Stimulated activated naive CD8-positive, alpha-beta T cell treated with anti-CD3 and anti-CD28 coated beads, Interleukin-15, amount 100 ng/mL, for 72 hours (primary cell): ENCODE data around the gene USP36.

Experiments used
- ATAC-seq: fragments of 150-1000 bp; cut with Tn5 transposase; 2 replicates; pipeline ENCODE4 v1.10.0; 2021; ENCODE audit warnings: mild to moderate bottlenecking, moderate library complexity
- DNase-seq, 2 donors: peaks; one replicate each; pipeline ENCODE4 v3.0.0; 2021 to 2022
- H3K27ac Mint-ChIP-seq, 2 donors: one replicate each; pipeline ENCODE4 v1.8.0; 2022; ENCODE audit warnings: mild to moderate bottlenecking in 2 of 2, mixed read lengths in 2 of 2, moderate library complexity in 2 of 2
- H3K27me3 Mint-ChIP-seq: one replicate; pipeline ENCODE4 v1.8.0; 2022; ENCODE audit warnings: mixed read lengths
- H3K4me1 Mint-ChIP-seq: one replicate; pipeline ENCODE4 v1.8.0; 2022; ENCODE audit warnings: mild to moderate bottlenecking, mixed read lengths
- H3K4me3 Mint-ChIP-seq, 2 donors: one replicate each; pipeline ENCODE4 v1.8.0; 2022; ENCODE audit warnings: mild to moderate bottlenecking in 2 of 2, mixed read lengths in 2 of 2, moderate library complexity in 1 of 2
- H3K9me3 Mint-ChIP-seq, 2 donors: one replicate each; pipeline ENCODE4 v1.8.0; 2022; ENCODE audit warnings: mixed read lengths in 2 of 2

Gene USP36

GRCh38 chr17:78831688-78832540 is 8.7 kb downstream of the USP36 start:
- Mint-ChIP-seq H3K4me1 (peaks cover 14% of the 10 kb centered on the region), H3K4me3 (no peak overlapping the region), H3K27ac (peak overlapping the region in 1 of 2 donors; percentile 22), H3K9me3 (no peaks in the 10 kb centered on the region), H3K27me3 (no peaks in the 10 kb centered on the region)
- ATAC-seq (no peak), DNase-seq (no peak)

DNA sequence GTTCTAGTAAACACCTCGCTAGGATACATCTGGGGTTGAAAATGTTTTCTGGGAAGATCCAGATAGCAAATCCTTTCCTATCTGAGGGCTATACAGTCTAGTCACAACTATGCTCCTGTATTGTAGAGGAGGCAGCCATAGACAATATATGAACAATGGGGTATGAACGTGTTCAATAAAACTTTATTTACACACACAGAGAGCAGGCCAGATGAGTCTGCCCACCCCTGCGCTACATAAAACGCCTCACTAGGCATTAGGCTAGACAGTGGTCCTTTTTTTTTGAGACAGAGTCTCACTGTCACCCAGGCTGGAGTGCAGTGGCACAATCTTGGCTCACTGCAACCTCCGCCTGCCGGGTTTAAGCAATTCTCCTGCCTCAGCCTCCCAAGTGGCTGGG is 11.1 kb downstream of the USP36 start:
- ATAC-seq (no peak), DNase-seq (no peak)
- Mint-ChIP-seq H3K4me1 (peaks cover 22% of the 10 kb centered on the region), H3K9me3 (no peaks in the 10 kb centered on the region), H3K4me3 (no peak overlapping the region), H3K27ac (no peak overlapping the region), H3K27me3 (no peaks in the 10 kb centered on the region)

- Mint-ChIP-seq H3K4me1 (peaks cover 27% of the 10 kb centered on the region), H3K27ac (no peak overlapping the region), H3K4me3 (no peak overlapping the region), H3K27me3 (no peaks in the 10 kb centered on the region), H3K9me3 (no peaks in the 10 kb centered on the region)
- DNase-seq (no peak), ATAC-seq (no peak)
Observed at GRCh38 chr17:78828470-78829185, 12.0 kb downstream of the USP36 start.

- no peak overlapping the region for H3K27ac Mint-ChIP-seq
- H3K9me3 Mint-ChIP-seq, result no peaks in the 10 kb centered on the region
- no peak overlapping the region for H3K4me3 Mint-ChIP-seq
- ATAC-seq (no peak), DNase-seq (no peak)
- H3K4me1 Mint-ChIP-seq, result peaks cover 43% of the 10 kb centered on the region
- H3K27me3 Mint-ChIP-seq, result no peaks in the 10 kb centered on the region
Observed at GRCh38 chr17:78826836-78827509, 13.6 kb downstream of the USP36 start.

DNA sequence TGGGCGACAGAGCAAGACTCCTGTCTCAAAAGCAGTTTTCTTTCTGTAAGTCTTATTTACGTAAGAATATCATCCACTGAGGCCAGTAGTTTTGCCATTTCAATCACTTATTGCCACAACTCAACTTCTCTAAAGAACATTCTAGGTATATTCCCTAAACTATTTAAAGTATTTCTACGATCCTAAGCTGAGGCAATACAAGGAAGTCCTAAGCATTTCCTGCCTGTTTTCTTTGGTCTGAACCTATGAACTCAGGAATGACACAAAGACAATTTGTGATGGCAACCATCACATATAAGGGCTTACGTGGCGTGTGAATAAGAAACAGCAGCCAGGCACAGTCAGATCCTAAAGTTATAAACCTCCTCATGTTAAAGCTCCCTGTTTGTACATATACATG is 14.2 kb downstream of the USP36 start:
- no peaks in the 10 kb centered on the region for H3K27me3 Mint-ChIP-seq
- no peaks in the 10 kb centered on the region for H3K9me3 Mint-ChIP-seq
- H3K27ac Mint-ChIP-seq, result peak overlapping the region in 1 of 2 donors; percentile 73
- no peak for DNase-seq
- ATAC-seq, result no peak
- no peak overlapping the region for H3K4me3 Mint-ChIP-seq
- H3K4me1 Mint-ChIP-seq, result peaks cover 41% of the 10 kb centered on the region

DNA sequence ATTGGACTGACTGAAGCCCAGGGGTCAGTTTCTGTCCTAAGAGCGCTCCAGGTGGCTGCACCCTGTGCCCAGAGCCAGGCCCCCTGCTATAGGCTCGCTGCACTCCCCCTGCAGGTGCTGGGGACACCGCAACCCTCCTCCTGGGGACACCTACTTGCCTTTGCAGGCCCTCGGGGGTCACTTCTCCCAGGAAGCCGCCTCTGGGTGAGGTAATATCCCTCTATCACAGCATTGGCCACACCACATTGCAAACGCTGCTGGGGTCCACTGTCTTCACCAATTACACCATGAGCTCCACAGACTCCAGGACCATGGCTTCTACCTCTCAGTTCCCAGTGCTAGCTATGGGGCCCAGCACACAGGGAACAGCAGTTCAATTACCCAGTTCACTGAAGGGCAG is 14.9 kb downstream of the USP36 start:
- H3K27me3 Mint-ChIP-seq, result no peaks in the 10 kb centered on the region
- H3K4me1 Mint-ChIP-seq, result peaks cover 46% of the 10 kb centered on the region
- H3K4me3 Mint-ChIP-seq, result no peak overlapping the region
- ATAC-seq (no peak), DNase-seq (no peak)
- H3K27ac Mint-ChIP-seq, result peak overlapping the region in 1 of 2 donors; percentile 73
- H3K9me3 Mint-ChIP-seq, result no peaks in the 10 kb centered on the region

DNA sequence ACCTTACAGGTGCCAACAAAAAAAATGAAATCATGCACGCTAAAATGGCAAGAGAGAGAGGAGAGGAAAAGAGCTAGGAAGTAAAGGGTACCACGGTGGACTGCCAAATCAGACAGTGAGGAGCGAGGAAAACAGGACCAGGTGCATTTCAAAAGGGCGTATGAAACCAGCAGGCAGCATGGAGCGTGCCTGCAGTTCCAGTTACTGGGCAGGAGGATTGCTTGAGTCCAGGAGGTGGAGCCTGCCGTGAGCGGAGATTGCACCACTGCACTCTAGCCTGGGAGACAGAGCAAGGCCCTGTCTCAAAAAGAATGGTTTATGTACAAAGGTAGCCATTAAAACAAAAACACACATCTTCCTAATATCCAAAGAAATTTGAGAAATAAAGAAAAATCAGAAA is 16.4 kb downstream of the USP36 start:
- Mint-ChIP-seq H3K4me3 (no peak overlapping the region), H3K27me3 (no peaks in the 10 kb centered on the region), H3K27ac (peak overlapping the region; percentile 5 to 52), H3K9me3 (no peaks in the 10 kb centered on the region), H3K4me1 (peaks cover 60% of the 10 kb centered on the region)
- ATAC-seq (no peak), DNase-seq (no peak)

- no peak for DNase-seq
- H3K27me3 Mint-ChIP-seq, result no peaks in the 10 kb centered on the region
- no peak overlapping the region for H3K4me3 Mint-ChIP-seq
- ATAC-seq, result no peak
- no peak overlapping the region for H3K27ac Mint-ChIP-seq
- H3K4me1 Mint-ChIP-seq, result peaks cover 64% of the 10 kb centered on the region
- H3K9me3 Mint-ChIP-seq, result no peaks in the 10 kb centered on the region
Observed at GRCh38 chr17:78823282-78824046, 17.1 kb downstream of the USP36 start.

GRCh38 chr17:78822552-78822951 is 18.1 kb downstream of the USP36 start:
- ATAC-seq, result no peak
- H3K4me3 Mint-ChIP-seq, result no peak overlapping the region

GRCh38 chr17:78821961-78822360 is 18.7 kb downstream of the USP36 start:
- Mint-ChIP-seq H3K27ac (peak overlapping the region in 1 of 2 donors; percentile 41), H3K4me3 (no peak overlapping the region), H3K27me3 (no peaks in the 10 kb centered on the region), H3K4me1 (peaks cover 75% of the 10 kb centered on the region), H3K9me3 (no peaks in the 10 kb centered on the region)
- no peak for DNase-seq
- no peak for ATAC-seq

More at GRCh38 chr17:78822552-78822951, 18.1 kb downstream of the USP36 start:
- H3K27me3 Mint-ChIP-seq, result no peaks in the 10 kb centered on the region
- H3K9me3 Mint-ChIP-seq, result no peaks in the 10 kb centered on the region
- H3K4me1 Mint-ChIP-seq, result peaks cover 69% of the 10 kb centered on the region
- H3K27ac Mint-ChIP-seq, result peak overlapping the region; percentile 31 to 65
- DNase-seq, result no peak

- Mint-ChIP-seq H3K9me3 (no peaks in the 10 kb centered on the region), H3K4me1 (peaks cover 80% of the 10 kb centered on the region), H3K27me3 (no peaks in the 10 kb centered on the region), H3K27ac (no peak overlapping the region), H3K4me3 (no peak overlapping the region)
- no peak for ATAC-seq
- no peak for DNase-seq
Observed at GRCh38 chr17:78820841-78821240, 19.8 kb downstream of the USP36 start.

DNA sequence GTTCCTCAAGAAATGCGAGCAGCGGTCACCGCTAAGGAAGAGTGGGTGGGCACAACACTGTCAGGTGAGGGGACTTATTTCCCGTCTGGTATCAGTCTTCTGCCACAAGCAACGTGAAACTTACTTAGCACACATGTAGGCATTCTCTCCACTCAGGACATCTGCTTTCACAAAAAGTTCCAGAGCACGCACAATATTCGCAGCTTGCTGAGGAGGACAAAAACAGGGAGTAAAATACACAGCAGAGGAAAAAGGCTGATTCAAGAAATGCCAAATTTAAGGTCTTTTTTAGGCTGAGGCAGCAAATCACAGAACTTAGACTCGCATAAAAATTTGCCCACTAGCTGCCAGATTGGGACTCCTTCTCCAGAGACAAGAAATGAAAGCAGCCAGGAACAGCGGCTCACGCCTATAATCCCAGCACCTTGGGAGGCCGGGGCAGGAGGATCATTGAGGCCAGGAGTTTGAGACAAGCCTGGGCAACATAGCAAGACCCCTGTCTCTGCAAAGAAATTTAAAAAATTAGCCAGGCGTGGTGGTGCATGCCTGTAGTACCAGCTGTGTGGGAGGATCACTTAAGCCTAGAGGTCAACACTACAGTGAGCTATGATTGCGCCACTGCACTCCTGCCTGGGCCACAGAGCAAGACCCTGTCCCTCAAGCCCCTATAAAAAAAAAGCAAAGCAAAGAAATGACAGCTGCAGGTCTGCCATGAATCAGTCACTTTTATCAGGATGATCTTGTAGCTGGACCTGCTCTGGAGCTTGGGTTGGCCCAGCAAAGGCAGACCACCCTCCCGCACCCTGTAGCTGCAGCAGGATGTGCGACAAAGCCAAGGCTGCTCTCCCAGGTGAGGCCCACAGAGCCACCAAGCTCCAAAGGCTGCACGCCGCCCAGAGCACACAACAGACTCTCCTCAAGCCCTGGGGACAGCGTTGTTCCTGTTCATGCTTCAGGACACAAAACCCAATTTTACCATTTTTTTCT is 20.5 kb downstream of the USP36 start:
- H3K27me3 Mint-ChIP-seq, result no peaks in the 10 kb centered on the region
- DNase-seq (no peak), ATAC-seq (no peak)
- peak overlapping the region in 1 of 2 donors; percentile 19 for H3K4me3 Mint-ChIP-seq
- peak overlapping the region; percentile 11 to 27 for H3K27ac Mint-ChIP-seq
- H3K4me1 Mint-ChIP-seq, result peaks cover 73% of the 10 kb centered on the region
- no peaks in the 10 kb centered on the region for H3K9me3 Mint-ChIP-seq

DNA sequence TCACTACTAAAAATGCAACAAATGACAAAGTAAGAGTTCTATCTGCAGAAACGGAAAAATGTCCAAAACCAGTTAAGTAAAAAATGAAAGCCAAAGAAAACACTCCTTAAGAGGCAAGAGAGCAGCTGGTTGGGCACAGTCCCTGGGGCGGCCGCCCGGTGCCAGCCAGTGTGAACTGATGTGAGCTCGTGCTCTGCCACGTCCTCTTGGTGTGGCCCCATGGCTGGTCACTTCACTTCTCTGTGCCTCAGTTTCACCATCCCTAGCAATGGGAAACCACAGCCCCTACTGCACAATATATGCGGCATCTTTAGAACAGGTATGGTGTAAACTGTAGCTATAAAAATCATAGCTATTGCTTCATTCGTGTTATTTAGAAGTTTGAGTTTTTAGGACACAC is 21.2 kb downstream of the USP36 start:
- peaks cover 72% of the 10 kb centered on the region for H3K4me1 Mint-ChIP-seq
- H3K4me3 Mint-ChIP-seq, result peak overlapping the region; percentile 19 to 44

DNA sequence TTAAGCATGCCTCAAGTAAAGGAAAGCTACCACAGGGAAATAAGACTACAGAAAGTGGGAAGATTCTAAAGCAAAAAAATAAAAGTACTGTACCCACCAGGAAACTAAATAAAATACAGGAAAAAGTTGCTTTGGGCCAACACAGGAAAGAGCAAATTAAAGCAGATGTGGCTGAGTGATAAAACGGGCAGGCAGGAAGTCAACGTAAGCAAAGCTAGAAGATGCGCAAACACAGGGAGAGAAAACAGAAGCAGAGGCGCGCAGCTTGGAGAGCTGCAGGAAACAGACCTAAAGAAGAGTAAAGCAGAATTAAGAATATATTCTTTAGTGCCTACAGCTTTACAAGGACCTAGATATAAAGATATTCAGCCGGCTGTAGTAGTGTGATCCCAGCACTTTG is 21.7 kb downstream of the USP36 start:
- H3K27me3 Mint-ChIP-seq, result no peaks in the 10 kb centered on the region
- ATAC-seq (no peak), DNase-seq (no peak)
- H3K4me3 Mint-ChIP-seq, result peak overlapping the region; percentile 19 to 44
- no peaks in the 10 kb centered on the region for H3K9me3 Mint-ChIP-seq
- peak overlapping the region; percentile 57 to 72 for H3K27ac Mint-ChIP-seq
- peaks cover 68% of the 10 kb centered on the region for H3K4me1 Mint-ChIP-seq

More for the DNA sequence above, 21.2 kb downstream of the USP36 start:
- Mint-ChIP-seq H3K27me3 (no peaks in the 10 kb centered on the region), H3K9me3 (no peaks in the 10 kb centered on the region), H3K27ac (peak overlapping the region; percentile 6 to 72)
- DNase-seq (no peak), ATAC-seq (no peak)
